ENCODE data around the gene NMNAT2.

DNA sequence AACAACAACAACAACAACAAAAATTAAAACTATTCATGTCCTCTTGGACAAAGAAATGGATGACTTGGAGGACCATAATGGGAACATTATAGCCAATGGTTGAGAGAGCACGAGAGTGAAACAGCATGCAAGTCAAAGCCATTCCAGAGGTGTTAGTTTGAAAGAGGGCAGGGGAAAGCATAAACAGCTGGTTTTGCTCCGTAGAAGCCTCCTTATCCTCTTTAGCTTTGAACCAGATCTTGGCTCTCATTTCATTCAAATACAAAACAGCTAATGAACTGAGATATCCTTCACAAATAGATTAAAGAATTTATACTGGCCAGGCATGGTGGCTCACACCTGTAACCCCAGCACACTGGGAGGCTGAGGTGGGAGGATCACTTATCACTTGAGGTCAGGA is 45.4 kb upstream of the NMNAT2 start:
- TF ChIP-seq CEBPB (IDR thresholded peaks at IDR 0.05; ENCODE audit: low read depth, low read length): no peak
- TF ChIP-seq POLR2A (IDR thresholded peaks at IDR 0.05; ENCODE audit: low read depth, low read length): no peak
- TF ChIP-seq RFX5 (IDR thresholded peaks at IDR 0.05; ENCODE audit: low read depth, low read length): no peak
- TF ChIP-seq NFE2L2 (IDR thresholded peaks at IDR 0.05; ENCODE audit: low read depth, low read length): no peak
- TF ChIP-seq, protein P1, sequence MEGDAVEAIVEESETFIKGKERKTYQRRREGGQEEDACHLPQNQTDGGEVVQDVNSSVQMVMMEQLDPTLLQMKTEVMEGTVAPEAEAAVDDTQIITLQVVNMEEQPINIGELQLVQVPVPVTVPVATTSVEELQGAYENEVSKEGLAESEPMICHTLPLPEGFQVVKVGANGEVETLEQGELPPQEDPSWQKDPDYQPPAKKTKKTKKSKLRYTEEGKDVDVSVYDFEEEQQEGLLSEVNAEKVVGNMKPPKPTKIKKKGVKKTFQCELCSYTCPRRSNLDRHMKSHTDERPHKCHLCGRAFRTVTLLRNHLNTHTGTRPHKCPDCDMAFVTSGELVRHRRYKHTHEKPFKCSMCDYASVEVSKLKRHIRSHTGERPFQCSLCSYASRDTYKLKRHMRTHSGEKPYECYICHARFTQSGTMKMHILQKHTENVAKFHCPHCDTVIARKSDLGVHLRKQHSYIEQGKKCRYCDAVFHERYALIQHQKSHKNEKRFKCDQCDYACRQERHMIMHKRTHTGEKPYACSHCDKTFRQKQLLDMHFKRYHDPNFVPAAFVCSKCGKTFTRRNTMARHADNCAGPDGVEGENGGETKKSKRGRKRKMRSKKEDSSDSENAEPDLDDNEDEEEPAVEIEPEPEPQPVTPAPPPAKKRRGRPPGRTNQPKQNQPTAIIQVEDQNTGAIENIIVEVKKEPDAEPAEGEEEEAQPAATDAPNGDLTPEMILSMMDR (conservative IDR thresholded peaks at IDR 0.05; ENCODE audit: low read depth, low read length): no peak
- TF ChIP-seq ELK1 (IDR thresholded peaks at IDR 0.05; ENCODE audit: borderline replicate concordance, low read depth, low read length): no peak
- TF ChIP-seq, protein P2, sequence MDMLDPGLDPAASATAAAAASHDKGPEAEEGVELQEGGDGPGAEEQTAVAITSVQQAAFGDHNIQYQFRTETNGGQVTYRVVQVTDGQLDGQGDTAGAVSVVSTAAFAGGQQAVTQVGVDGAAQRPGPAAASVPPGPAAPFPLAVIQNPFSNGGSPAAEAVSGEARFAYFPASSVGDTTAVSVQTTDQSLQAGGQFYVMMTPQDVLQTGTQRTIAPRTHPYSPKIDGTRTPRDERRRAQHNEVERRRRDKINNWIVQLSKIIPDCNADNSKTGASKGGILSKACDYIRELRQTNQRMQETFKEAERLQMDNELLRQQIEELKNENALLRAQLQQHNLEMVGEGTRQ (IDR thresholded peaks at IDR 0.05; ENCODE audit: low read depth, low read length): no peak
- TF ChIP-seq RCOR1 (IDR thresholded peaks at IDR 0.05; ENCODE audit: insufficient replicate concordance, low read length): no peak
- TF ChIP-seq SMC3 (IDR thresholded peaks at IDR 0.05; ENCODE audit: low read depth, low read length): no peak
- no peak for TF ChIP-seq CHD1 (IDR thresholded peaks at IDR 0.05; ENCODE audit: low read depth, low read length)
- TF ChIP-seq MXI1 (IDR thresholded peaks at IDR 0.05; ENCODE audit: borderline replicate concordance, low read depth, low read length): no peak
- TF ChIP-seq FOS (IDR thresholded peaks at IDR 0.05; ENCODE audit: low read depth, low read length): no peak
- no peak for TF ChIP-seq BHLHE40 (IDR thresholded peaks at IDR 0.05; ENCODE audit: low read depth, low read length)
- TF ChIP-seq MAZ (IDR thresholded peaks at IDR 0.05; ENCODE audit: borderline replicate concordance, low read depth, low read length): no peak

All from IMR-90 (cell line).